ENCODE results near the gene SPTBN1. TPM values are rescaled to one million over a fixed set of nuclear protein-coding genes. Genes with fewer than 3 reads are reported as not detected.

SPTBN1 gene
- total RNA-seq, 1 donor = 200 TPM

- TF ChIP-seq, protein P1, sequence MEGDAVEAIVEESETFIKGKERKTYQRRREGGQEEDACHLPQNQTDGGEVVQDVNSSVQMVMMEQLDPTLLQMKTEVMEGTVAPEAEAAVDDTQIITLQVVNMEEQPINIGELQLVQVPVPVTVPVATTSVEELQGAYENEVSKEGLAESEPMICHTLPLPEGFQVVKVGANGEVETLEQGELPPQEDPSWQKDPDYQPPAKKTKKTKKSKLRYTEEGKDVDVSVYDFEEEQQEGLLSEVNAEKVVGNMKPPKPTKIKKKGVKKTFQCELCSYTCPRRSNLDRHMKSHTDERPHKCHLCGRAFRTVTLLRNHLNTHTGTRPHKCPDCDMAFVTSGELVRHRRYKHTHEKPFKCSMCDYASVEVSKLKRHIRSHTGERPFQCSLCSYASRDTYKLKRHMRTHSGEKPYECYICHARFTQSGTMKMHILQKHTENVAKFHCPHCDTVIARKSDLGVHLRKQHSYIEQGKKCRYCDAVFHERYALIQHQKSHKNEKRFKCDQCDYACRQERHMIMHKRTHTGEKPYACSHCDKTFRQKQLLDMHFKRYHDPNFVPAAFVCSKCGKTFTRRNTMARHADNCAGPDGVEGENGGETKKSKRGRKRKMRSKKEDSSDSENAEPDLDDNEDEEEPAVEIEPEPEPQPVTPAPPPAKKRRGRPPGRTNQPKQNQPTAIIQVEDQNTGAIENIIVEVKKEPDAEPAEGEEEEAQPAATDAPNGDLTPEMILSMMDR (IDR thresholded peaks at IDR 0.05; ENCODE audit: insufficient read depth, low read depth, low read length) = no peak
- H3K4me3 ChIP-seq (ENCODE audit: low read depth, low read length) = no peak overlapping the region
- no peak for DNase-seq (ENCODE audit: low read depth)
Measured at GRCh38 chr2:54535599-54536195, 79.6 kb downstream of the SPTBN1 start.

DNA sequence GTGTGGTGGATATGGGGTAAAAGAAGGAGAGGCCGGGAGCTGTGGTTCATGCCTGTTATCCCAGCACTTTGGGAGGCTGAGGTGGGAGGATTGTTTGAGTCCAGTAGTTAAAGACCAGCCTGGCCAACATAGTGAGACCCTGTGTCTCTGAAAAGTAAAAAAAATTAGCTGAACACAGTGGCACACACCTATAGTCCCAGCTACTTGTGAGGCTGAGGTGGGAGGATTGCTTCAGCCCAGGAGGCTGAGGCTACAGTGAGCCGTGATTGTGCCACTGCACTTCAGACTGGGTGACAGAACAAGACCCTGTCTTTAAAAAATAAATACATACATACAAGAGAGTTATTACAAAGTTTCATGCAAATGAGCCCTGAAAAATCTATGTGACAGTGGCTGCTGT is 80.6 kb downstream of the SPTBN1 start:
- TF ChIP-seq, protein P1 (IDR thresholded peaks at IDR 0.05; ENCODE audit: insufficient read depth, low read depth, low read length) = no peak
- no peak overlapping the region for H3K4me3 ChIP-seq (ENCODE audit: low read depth, low read length)
- DNase-seq (ENCODE audit: low read depth) = no peak

DNA sequence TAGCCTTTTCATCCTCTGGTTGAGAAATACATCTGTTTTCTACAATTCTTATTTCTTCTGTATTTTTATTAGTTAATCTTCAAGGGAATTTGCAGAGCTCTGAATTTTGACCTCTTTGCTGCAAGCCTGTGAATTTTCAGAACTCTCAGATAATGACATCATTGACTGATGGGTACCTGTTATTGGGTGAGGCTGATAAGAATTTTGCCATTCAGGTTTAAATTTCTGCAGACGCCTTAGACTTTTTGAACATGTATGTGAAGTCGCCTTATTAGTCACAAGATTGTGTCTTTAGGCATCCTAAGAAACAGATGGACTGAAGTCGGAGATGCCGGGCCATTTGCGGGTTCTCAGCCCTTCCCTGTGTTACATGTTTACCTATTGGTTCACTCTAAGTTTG is 82.4 kb downstream of the SPTBN1 start:
- no peak overlapping the region for H3K4me3 ChIP-seq (ENCODE audit: low read depth, low read length)
- TF ChIP-seq, protein P1 (IDR thresholded peaks at IDR 0.05; ENCODE audit: insufficient read depth, low read depth, low read length) = no peak
- no peak for DNase-seq (ENCODE audit: low read depth)

- no peak for DNase-seq (ENCODE audit: low read depth)
- no peak overlapping the region for H3K4me3 ChIP-seq (ENCODE audit: low read depth, low read length)
- TF ChIP-seq, protein P1 (IDR thresholded peaks at IDR 0.05; ENCODE audit: insufficient read depth, low read depth, low read length) = no peak
Measured at GRCh38 chr2:54539683-54540082, 83.6 kb downstream of the SPTBN1 start.

- no peak overlapping the region for H3K4me3 ChIP-seq (ENCODE audit: low read depth, low read length)
- no peak for DNase-seq (ENCODE audit: low read depth)
- TF ChIP-seq, protein P1 (IDR thresholded peaks at IDR 0.05; ENCODE audit: insufficient read depth, low read depth, low read length) = no peak
Measured at GRCh38 chr2:54540194-54540593, 84.1 kb downstream of the SPTBN1 start.

GRCh38 chr2:54541995-54542394 is 85.9 kb downstream of the SPTBN1 start:
- TF ChIP-seq, protein P1 (IDR thresholded peaks at IDR 0.05; ENCODE audit: insufficient read depth, low read depth, low read length) = no peak
- no peak overlapping the region for H3K4me3 ChIP-seq (ENCODE audit: low read depth, low read length)
- no peak for DNase-seq (ENCODE audit: low read depth)
